ENCODE results near the gene CABP7.

The CABP7 gene

GRCh38 chr22:29702000-29702930 lies 17.5 kb upstream of the CABP7 start:
- DNase-seq (ENCODE audit: low spot score) = no peak

GRCh38 chr22:29702931-29703501 lies 16.8 kb upstream of the CABP7 start:
- no peak for DNase-seq (ENCODE audit: low spot score)

DNA sequence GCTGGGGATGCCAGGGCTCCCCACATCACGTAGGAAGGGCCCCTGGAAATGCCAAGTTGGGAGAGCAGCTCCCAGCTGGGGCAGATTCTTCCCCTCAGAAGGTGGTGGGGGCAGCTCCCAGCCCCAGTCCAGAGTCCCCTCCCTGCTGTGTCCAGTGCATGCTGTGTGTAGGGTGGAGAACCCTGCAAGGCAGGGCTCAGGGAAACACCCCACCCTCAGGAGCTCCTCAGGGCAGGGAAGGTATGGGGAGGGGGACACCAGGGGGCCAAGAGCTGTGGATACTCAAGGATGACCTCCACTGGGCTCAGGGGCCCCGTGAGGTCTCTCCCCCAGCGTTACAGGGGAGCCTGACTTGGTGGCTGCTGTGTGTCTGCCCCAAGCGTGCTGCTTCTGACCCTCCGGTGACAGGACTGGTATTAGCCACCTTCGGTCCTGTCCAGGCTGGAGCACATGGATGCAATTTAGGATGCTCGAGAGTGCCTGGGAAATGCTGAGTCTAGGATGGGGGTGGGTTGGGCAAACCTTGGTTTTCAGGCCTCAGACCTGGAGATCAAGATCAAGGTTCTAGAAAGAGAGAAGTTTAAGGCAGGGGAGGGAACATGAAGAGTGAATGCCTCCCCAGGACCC lies 16.1 kb upstream of the CABP7 start:
- no peak for DNase-seq (ENCODE audit: low spot score)

GRCh38 chr22:29704528-29705285 lies 15.1 kb upstream of the CABP7 start:
- no peak for DNase-seq (ENCODE audit: low spot score)

DNA sequence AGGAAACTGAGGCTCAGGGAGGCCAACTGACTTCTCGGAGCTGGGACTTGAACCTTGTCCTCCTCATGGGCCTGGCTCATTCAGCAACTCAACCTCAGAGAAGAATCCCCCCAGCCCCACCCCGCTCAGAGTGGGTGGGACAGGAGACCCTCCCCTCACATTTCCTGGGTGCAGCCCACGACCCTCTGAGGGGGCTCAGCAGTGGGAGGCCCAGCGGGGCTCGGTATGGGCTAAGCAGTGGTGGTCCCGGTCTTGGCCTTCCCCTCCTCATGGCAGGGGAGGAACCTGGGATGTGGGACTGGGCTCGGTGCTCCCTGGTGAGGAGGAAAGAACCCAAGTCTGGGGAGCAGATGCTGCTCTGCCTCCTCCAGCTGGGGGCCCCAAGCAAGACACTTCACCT lies 14.2 kb upstream of the CABP7 start:
- no peak for DNase-seq (ENCODE audit: low spot score)

DNA sequence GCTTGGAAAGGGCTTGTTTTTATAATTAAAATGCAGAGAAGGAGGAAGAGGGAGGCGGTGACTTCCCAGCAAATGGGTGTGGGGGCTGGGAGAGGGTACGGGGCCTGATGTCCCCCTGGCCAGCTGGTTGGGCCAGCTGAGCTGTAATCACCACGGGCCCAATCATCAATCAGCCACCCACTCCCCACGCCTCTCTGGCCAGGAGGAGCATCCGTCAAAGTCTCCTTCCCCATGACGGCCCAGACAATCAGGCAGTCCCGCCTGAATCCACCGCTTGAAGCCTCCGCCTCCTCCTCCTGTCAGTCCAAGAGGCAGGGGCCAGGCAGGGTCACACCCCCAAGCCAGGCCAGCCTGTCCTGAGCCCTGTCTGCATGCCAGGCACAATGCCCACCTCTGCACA lies 13.3 kb upstream of the CABP7 start:
- DNase-seq (ENCODE audit: low spot score) = no peak

GRCh38 chr22:29707010-29707409 lies 12.8 kb upstream of the CABP7 start:
- no peak for DNase-seq (ENCODE audit: low spot score)

GRCh38 chr22:29707471-29707870 lies 12.3 kb upstream of the CABP7 start:
- no peak for DNase-seq (ENCODE audit: low spot score)

GRCh38 chr22:29710193-29710592 lies 9.6 kb upstream of the CABP7 start:
- no peak for DNase-seq (ENCODE audit: low spot score)

GRCh38 chr22:29710922-29711593 lies 8.7 kb upstream of the CABP7 start:
- no peak for DNase-seq (ENCODE audit: low spot score)

DNA sequence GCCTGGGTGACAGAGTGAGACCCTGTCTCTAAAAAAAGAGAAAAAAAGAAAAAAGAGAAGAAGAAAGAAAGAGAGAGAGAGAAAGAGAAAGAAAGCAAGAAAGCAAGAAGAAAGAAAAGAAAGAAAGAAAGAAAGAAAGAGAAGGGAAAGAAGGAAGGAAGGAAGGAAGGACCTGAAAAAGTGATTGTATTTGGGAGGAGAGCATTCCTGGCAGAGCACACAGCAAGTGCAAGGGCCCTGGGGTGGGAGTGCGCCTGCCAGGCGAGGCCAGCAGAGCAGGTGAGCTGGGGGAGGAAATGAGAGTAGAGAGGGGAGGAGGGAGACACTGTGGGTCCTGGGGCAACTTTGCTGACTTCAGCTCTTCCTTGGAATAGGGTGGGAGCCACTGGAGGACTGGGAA lies 7.7 kb upstream of the CABP7 start:
- no peak for DNase-seq (ENCODE audit: low spot score)

GRCh38 chr22:29713156-29713727 lies 6.6 kb upstream of the CABP7 start:
- DNase-seq (ENCODE audit: low spot score) = no peak

GRCh38 chr22:29715240-29715639 lies 4.6 kb upstream of the CABP7 start:
- no peak for DNase-seq (ENCODE audit: low spot score)

- DNase-seq (ENCODE audit: low spot score) = no peak
Measured at GRCh38 chr22:29715705-29716104, 4.1 kb upstream of the CABP7 start.

DNA sequence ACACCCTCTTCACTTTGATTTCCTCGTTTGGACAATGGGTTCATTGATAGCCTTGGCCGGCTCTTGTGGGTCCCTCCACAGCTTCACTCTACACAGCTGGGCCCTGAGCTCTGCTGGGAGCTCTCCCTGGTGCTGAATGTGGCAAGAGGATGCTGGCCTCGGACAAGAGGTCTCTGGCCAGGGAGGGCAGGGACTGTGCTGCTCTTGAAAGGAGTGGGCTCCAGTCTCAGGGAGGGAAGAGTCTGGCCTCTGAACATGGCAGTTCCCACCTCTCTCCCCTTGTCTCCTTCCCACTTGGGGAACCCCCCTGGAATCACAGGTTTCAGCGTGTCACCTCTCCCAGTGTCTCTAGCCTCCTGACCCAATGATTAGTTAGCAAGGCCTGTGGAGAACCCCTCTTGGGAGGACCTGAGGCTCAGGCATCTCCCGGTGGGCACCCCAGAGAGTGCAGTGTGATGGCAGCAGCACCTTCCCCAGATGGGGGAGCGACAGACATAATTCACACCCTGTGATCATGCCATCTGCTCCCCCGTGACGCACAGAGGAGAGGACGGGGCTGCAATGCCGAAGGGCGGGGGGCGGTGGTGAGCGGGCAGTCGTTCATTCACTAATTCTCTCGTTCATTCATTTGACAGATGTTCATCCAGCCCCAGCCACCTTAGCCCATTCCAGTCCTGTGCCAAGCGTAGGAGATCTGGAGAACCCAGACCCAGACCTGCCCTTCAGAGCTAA lies 2.8 kb upstream of the CABP7 start:
- no peak for DNase-seq (ENCODE audit: low spot score)

GRCh38 chr22:29717789-29718188 lies 2.0 kb upstream of the CABP7 start:
- DNase-seq (ENCODE audit: low spot score) = no peak

- no peak for DNase-seq (ENCODE audit: low spot score)
Measured at GRCh38 chr22:29718949-29719898, 579 bp upstream of the CABP7 start.

DNA sequence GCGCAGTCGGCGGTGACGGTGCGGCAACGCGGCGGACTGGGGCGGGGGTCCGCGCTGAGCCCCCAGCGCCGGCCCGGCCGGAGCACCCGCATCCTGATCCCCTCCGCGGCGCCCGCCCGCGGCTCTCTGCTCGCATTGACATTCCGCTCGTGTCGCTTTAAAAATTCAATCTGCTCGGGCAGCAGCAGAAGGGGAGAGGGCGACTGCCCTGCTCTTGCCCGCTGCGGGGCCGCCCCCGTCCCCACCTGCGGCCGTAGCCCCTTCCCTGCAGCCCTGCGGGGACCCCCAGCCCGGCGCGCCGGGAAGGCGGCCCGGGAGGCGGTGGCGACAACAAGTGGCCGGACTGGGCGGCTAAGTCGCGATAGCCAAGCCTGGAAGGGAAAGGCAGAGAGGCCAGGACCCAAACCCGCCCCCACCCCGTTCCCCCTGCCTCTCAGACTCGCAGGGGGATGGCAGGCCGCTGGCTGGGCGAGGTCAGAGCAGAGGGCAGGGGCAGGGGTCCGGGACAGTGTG lies 1.1 kb downstream of the CABP7 start:
- no peak for DNase-seq (ENCODE audit: low spot score)

DNA sequence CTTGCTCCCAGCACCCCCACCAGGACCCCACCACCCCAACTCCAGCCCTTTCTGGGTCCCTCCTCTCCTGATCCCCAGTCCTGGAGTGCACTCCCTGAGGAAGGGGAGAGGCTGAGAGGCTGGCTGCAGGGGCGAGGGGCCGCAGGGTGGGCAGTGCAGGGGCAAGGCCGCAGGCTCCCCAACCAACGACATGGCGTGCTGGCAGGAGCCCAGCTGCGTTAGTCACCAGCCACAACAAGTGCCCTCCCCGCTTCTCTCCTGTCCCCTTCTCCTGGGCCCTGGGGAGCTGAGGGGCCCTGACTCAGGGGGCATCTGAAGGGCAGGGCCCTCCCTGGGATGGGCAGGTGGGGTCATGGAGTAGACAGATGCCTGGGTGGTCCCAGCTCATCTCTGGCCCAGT lies 2.3 kb downstream of the CABP7 start:
- DNase-seq (ENCODE audit: low spot score) = no peak
